Mucosa of gallbladder (tissue), 1 donor: ENCODE results near the gene PPP1R3E. TPM values are rescaled to one million over a fixed set of nuclear protein-coding genes. Genes with fewer than 3 reads are reported as not detected.
A peak's percentile ranks its signal among the peaks of the same experiment; 100 is the strongest.

Source experiments
- DNase-seq: peaks from one replicate; pipeline ENCODE4 v3.0.0-alpha.2; 2020; ENCODE audit warnings: low spot score
- total RNA-seq: library from RNA; stranded (reverse); gene quantifications from one replicate; pipeline ENCODE4 v1.2.1, GENCODE V29; 2021
- donor health status: DM: no; HTN: no; CAD: no.

Gene PPP1R3E
- total RNA-seq, 1 donor from 2014 or later: 24.4 TPM

- no peak for DNase-seq
Measured at GRCh38 chr14:23322568-23323517, 20.2 kb upstream of the PPP1R3E start.

GRCh38 chr14:23321572-23322547 is 19.2 kb upstream of the PPP1R3E start:
- DNase-seq: no peak

- DNase-seq: peak; percentile 100
Measured at GRCh38 chr14:23320584-23321571, 18.2 kb upstream of the PPP1R3E start, which contains the start of gene PABPN1. Gene PABPN1 (plus strand): TSS chr14:23321457. CDS start chr14:23321470, 13 bp downstream.

- DNase-seq: no peak
Measured at GRCh38 chr14:23319746-23320583, 17.3 kb upstream of the PPP1R3E start.

GRCh38 chr14:23316300-23316699 is 13.6 kb upstream of the PPP1R3E start:
- no peak for DNase-seq

- no peak for DNase-seq
Measured at GRCh38 chr14:23310546-23310945, 7.9 kb upstream of the PPP1R3E start.

- no peak for DNase-seq
Measured at GRCh38 chr14:23308721-23309445, 6.2 kb upstream of the PPP1R3E start.

GRCh38 chr14:23307687-23308644 is 5.3 kb upstream of the PPP1R3E start:
- no peak for DNase-seq

GRCh38 chr14:23307146-23307530 is 4.5 kb upstream of the PPP1R3E start:
- no peak for DNase-seq

GRCh38 chr14:23306412-23307145 is 3.9 kb upstream of the PPP1R3E start, which contains the start of gene BCL2L2:
Gene BCL2L2 (plus strand): TSS chr14:23306833. CDS start chr14:23307768, 935 bp downstream.
- peak; percentile 92 for DNase-seq

GRCh38 chr14:23301969-23302289 is 730 bp downstream of the PPP1R3E start:
- no peak for DNase-seq

GRCh38 chr14:23301288-23301968 is 1.2 kb downstream of the PPP1R3E start:
- DNase-seq: peak; percentile 98

GRCh38 chr14:23300687-23301223 is 1.9 kb downstream of the PPP1R3E start:
- DNase-seq: peak; percentile 36

GRCh38 chr14:23299986-23300686 is 2.5 kb downstream of the PPP1R3E start:
- no peak for DNase-seq

- DNase-seq: peak; percentile 37
Measured at GRCh38 chr14:23299211-23299957, 3.3 kb downstream of the PPP1R3E start.
